SW 1271 (cell line): ENCODE measurements around the gene MPZL3.
"Not testable (repeated sequence)": the region's sequence is repeated elsewhere in the genome, so short reads cannot be mapped to it uniquely, and the experiment has no call there.

ENCODE experiments used
- DNase-seq, 2 experiments: peaks; one replicate each; lab custom pipeline; 2025; lab: John Stamatoyannopoulos, UW

MPZL3 gene

DNA sequence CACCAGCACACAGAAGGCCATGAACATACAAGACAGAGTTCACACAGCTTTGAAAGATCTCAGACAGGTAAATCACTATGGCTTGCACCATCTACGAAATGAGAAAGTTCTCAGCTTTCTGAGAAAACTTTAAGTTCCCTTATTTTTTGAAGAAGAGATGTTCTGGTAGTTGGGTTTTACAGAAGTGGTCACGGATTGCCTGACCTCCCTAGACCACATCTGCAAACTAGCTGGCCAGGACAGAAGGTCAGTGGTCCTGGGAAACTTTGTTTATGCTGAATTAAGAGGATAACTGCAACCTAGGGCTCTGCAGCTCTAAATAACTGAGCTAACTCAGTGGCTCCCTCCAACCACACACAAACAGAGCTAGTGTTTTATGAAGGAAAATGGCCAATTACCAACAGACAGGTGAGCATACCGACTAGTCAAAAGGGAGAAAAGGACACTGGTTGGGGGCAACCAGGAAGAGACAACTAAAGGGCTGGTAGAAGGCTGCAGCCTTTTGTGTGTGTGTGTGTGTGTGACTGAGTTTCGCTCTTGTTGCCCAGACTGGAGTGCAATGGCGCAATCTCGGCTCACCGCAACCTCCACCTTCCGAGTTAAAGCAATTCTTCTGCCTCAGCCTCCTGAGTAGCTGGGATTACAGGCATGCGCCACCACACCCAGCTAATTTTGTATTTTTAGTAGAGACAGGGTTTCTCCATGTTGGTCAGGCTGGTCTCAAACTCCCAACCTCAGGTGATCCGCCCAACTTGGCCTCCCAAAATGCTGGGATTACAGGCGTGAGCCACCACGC lies 67.2 kb downstream of the MPZL3 start:
- DNase-seq, result no peak

DNA sequence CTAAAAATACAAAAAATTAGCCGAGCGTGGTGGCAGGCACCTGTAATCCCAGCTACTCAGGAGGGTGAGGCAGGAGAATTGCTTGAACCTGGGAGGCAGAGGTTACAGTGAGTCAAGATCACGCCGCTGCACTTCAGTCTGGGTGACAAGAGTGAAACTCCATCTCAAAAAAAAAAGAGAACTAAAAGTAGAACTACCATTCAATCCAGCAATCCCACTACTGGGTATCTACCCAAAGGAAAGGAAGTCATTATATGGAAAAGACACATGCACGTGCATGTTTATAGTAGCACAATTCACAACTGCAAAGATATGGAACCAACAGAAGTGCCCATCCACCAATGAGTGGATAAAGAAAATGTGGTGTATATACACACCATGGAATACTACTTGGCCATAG lies 68.5 kb downstream of the MPZL3 start:
- not testable (repeated sequence) for DNase-seq

DNA sequence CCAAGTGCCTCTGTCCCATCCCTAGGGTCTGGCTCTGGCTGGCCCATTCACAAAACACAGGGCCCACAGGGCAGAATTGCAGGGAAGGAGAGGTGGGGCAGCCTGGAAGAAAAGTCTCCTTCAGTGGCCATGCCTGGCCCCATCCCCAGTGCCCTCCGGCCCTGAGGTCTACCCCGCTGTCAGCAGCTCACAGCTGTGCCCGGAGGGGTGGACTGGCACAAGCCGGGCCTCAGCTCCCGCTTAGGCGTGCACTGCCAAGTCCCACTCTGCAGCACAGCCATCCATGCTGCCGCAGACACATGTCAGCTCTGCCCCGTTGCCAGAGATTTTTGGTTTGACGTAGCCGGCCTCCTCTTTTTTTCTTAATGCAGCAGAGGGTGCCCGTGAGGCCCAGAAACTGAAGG lies 71.9 kb downstream of the MPZL3 start:
- no peak for DNase-seq

DNA sequence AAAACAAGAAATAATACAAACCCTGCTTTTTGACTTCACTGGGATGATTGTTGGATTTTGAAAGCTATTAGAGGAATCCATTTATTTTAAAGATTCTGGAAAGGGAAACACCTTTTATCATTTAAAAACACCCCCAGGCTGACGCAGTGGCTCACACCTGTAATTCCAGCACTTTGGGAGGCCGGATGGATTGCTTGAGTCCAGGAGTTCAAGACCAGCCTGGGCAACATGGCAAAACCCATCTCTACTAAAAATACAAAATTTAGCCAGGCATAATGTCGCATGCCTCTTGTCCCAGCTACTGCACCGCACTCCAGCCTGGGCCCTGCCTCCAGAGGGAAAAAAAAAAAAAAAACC lies 75.4 kb downstream of the MPZL3 start:
- DNase-seq, result no peak
